ENCODE measurements around the gene NR2F6.
"Not testable (repeated sequence)": the region's sequence is repeated elsewhere in the genome, so short reads cannot be mapped to it uniquely, and the experiment has no call there.

Gene NR2F6

GRCh38 chr19:17245535-17245984, at the start of gene NR2F6:
Gene NR2F6 (minus strand): TSS chr19:17245919. CDS start chr19:17245220, 699 bp downstream.
- no peak for DNase-seq (ENCODE audit: low read depth)

GRCh38 chr19:17294051-17294891, 48.6 kb upstream of the NR2F6 start:
- no peak for DNase-seq (ENCODE audit: low read depth)

GRCh38 chr19:17293605-17294004, 47.9 kb upstream of the NR2F6 start:
- DNase-seq (ENCODE audit: low read depth), result no peak

DNA sequence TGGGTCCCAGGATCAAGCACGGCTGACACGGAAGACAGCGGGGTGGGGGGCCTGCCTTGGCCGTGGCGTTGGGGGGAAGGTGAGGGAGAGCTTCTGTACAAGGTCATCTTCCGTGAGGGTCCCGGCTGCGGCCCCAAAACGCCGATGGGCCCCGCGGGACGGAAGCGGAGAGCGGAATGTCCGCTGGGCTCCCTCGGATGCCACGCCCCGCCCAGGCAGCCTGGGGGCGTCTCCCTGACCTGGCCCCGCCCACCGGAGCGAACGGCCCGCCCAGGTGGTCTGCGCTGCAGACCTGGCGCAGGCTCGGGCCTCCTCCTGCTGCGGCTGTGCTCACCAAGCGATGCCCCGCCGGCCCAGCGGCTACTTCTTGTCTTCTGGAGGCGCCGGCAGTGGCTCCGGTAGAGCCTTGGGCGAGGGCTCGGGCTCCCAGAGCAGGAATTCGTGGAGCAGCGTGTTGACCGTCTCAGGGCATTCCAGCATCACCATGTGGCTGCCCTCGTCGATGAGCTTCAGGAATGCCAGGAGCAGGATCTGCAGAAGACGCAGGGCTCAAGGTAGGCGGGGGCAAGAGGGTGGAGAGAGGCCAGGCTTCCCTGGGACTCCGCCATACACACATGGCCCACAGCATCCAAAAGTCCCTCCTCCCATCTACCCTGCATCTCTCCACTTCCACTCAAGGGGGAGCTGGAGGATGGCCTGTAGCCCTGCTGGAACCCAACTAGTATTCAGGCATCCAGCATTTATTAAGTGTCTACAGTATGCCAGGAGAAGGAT, 46.8 kb upstream of the NR2F6 start:
- peak; percentile 58 for DNase-seq (ENCODE audit: low read depth)

DNA sequence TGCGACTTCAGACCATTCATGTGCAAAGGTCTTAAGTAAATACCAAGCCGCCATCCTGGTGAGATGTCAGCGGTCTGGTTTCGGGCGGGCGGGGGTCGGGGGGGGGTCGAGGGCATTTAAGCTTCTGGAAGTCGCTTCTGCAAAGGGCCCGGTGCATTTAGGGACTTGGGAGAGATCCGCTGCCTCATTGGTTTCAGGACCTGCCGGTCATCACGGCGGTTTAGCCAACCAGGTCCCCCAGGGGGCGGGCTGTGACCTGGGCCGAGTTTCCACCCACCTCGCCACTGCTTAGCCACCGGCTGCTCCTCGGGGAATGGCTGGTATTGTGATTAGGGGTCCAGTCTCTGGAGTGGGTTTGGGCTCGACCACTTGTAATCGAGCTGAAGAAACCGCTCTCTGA, 43.8 kb upstream of the NR2F6 start:
- DNase-seq (ENCODE audit: low read depth), result no peak

DNA sequence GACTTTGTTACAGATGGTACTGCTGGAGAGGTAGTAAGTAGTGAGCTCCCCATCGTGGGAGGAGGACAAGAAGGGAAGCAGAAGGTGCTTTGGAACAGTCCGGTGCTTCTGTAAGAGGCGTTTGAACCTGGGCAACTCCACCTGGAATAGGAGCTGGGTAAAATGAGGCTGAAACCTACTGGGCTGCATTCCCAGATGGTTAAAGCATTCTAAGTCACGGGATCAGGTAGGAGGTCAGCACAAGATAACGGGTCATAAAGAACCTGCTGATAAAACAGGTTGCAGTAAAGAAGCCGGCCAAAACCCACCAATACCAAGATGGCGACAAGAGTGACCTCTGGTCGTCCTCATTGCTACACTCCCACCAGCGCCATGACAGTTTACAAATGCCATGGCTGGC, 41.0 kb upstream of the NR2F6 start:
- no peak for DNase-seq (ENCODE audit: low read depth)

GRCh38 chr19:17286263-17286662, 40.5 kb upstream of the NR2F6 start:
- DNase-seq (ENCODE audit: low read depth), result no peak

DNA sequence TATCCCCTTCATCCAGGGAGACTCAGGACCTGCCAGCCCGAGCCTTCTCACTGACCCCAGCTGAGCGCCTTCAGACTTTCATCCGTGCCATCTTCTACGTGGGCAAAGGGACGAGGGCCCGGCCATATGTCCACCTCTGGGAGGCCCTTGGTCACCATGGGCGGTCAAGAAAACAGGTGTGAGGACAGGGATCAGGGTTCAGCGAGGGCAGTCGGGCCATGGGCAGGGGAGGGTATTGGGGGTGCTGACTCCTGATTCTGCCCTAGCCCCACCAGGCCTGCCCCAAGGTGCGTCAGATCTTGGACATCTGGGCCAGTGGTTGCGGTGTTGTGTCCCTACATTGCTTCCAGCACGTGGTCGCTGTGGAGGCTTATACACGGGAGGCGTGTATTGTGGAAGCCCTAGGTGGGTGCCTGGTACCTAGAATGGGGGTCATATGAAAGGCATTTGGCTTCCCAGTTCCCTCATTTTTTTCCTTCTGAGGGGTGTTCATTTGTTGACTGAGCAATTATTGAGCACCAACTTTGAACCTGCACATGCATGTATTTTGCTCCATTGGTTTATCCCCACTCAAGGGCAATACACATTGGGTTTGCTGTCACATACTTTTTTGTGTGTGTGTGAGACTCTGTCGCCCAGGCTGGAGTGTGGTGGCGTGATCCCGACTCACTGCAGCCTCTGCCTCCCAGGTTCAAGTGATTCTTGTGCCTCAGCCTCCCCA, 39.9 kb upstream of the NR2F6 start:
- no peak for DNase-seq (ENCODE audit: low read depth)

- no peak for DNase-seq (ENCODE audit: low read depth)
Measured at GRCh38 chr19:17283504-17283996, 37.8 kb upstream of the NR2F6 start.

DNA sequence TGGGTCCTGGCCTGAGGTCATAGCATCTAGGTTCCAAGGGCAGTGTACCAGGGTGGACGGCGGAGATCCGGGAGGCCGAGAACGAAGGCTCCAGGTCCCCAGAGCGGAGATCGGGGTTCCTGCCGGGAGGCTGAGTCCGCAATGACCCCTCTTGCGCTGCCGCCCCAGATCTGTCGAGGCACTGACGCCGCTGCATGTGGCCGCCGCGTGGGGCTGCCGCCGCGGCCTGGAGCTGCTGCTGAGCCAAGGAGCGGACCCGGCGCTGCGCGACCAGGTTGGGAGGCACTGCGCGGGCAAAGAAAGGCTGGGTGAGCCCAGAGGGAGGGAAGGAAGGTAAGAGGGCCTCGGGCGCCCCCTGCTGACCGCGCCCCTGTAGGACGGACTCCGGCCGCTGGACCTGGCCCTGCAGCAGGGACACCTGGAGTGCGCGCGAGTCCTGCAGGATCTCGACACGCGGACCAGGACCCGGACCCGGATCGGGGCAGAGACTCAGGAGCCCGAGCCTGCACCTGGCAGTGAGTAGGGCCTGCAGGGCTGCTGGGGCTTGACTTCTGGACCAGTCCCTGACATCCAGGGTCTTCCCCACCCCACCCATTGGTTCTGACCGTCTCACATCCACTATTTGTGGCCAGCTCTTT, 36.9 kb upstream of the NR2F6 start:
- DNase-seq (ENCODE audit: low read depth), result peak; percentile 65

GRCh38 chr19:17281391-17282304, 35.9 kb upstream of the NR2F6 start, which contains the start of gene ANKLE1:
Gene ANKLE1 (plus strand): TSS chr19:17281901. CDS start chr19:17281921, 20 bp downstream.
- DNase-seq (ENCODE audit: low read depth), result no peak

DNA sequence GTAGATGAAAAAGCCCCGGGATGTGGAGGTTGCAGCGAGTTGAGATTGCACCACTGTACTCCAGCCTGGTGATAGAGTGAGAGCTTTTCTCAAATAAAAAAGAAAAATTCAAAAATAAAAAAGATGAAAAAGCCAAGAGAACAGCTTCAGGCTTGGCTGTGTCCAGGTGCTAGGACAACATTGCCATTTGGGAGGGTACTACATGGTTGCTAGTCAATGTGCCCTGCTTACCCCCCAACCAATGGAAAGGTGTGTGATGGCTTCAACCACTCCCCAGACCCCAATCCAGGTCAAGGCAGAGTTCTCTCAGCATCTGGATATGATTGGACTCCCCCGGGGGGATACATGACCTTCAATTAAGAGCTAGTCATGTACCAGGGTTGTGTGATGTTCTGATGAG, 33.7 kb upstream of the NR2F6 start:
- DNase-seq (ENCODE audit: low read depth), result no peak

- DNase-seq (ENCODE audit: low read depth), result no peak
Measured at GRCh38 chr19:17275441-17276175, 29.9 kb upstream of the NR2F6 start.

DNA sequence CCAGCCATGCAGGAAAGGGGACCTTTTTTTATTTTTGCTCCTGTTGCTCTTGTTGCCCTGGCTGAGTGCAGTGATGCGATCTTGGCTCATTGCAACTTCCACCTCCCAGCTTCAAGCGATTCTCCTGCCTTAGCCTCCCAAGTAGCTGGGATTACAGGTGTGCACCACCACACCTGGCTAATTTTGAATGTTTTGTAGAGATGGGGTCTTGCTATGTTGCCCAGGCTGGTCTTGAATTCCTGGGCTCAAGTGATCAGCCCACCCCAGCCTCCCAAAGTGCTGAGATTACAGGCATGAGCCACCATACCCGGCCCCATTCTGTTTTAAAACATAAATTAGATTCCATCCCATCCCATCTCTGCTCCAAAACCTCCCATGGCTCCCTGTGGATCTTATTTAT, 29.2 kb upstream of the NR2F6 start:
- DNase-seq (ENCODE audit: low read depth), result not testable (repeated sequence)

- no peak for DNase-seq (ENCODE audit: low read depth)
Measured at GRCh38 chr19:17268754-17269153, 23.0 kb upstream of the NR2F6 start.

GRCh38 chr19:17266975-17267788, 21.5 kb upstream of the NR2F6 start, which contains the start of gene BABAM1:
Gene BABAM1 (plus strand): TSS chr19:17267443. CDS start chr19:17268807, 1,364 bp downstream.
- peak; percentile 92 for DNase-seq (ENCODE audit: low read depth)

DNA sequence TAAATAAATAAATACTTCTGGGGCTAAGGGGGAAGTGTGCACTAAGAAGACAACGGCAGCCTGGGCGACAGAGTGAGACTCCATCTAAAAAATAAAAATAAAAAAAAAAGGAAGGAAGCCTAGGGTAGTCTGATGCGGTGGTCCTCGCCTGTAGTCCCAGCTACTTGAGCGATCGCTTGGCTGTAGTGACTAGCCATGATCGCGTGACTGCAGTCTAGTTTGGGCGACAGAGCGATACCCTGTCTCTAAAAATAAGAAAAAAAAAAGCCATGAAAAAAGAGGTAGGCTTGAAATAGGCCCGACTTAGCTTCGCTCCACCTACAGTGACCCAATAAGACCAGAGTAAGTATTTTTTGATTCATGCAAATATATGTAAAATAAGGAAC, 20.9 kb upstream of the NR2F6 start:
- no peak for DNase-seq (ENCODE audit: low read depth)

- no peak for DNase-seq (ENCODE audit: low read depth)
Measured at GRCh38 chr19:17266026-17266425, 20.3 kb upstream of the NR2F6 start.

DNA sequence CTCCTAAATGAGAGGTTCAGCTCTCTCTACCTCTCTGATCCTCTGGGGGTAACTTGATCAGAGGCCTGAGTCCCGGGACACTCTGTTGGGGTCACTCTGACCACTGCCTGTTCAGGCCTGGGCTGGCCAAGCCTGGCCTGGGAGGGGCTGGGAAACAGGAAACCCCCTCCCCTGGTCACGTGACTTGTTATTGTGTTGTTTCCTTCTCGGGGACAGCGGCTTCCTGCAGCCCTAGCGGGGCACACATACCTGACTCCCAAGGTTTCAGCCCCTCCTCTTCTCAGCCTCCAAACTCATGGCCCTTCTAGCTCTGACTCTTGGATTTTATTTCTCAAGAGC, 18.9 kb upstream of the NR2F6 start, which contains the start of gene USHBP1:
USHBP1 (minus strand) TSS at position 105 of the 339 bp plus-strand sequence. CDS start 446 bp downstream, outside the sequence.
- DNase-seq (ENCODE audit: low read depth), result no peak
